GM21528 (cell line): ENCODE data around the gene TMOD3.
"Not testable (repeated sequence)": the region's sequence is repeated elsewhere in the genome, so short reads cannot be mapped to it uniquely, and the experiment has no call there.

Experiments used
- ATAC-seq: cut with Tn5 transposase; IDR thresholded peaks from one replicate; pipeline ENCODE4 v1.9.1; 2021; ENCODE audit warnings: mild to moderate bottlenecking, moderate library complexity; ENCODE audit not compliant: unreplicated experiment, low FRiP score

The TMOD3 gene

GRCh38 chr15:51861557-51862359 lies 32.3 kb downstream of the TMOD3 start:
- no peak for ATAC-seq

GRCh38 chr15:51863131-51863530 lies 33.7 kb downstream of the TMOD3 start:
- no peak for ATAC-seq

- ATAC-seq: no peak
Observed at GRCh38 chr15:51864408-51865056, 35.1 kb downstream of the TMOD3 start.

- ATAC-seq: no peak
Observed at GRCh38 chr15:51865317-51865716, 35.9 kb downstream of the TMOD3 start.

- no peak for ATAC-seq
Observed at GRCh38 chr15:51866161-51866560, 36.7 kb downstream of the TMOD3 start.

- no peak for ATAC-seq
Observed at GRCh38 chr15:51866751-51867150, 37.3 kb downstream of the TMOD3 start.

- ATAC-seq: no peak
Observed at GRCh38 chr15:51869060-51869421, 39.6 kb downstream of the TMOD3 start.

GRCh38 chr15:51870774-51871173 lies 41.3 kb downstream of the TMOD3 start:
- ATAC-seq: no peak

GRCh38 chr15:51874751-51875644 lies 45.5 kb downstream of the TMOD3 start:
- no peak for ATAC-seq

GRCh38 chr15:51876169-51876568 lies 46.7 kb downstream of the TMOD3 start:
- ATAC-seq: no peak

GRCh38 chr15:51878446-51879386 lies 49.3 kb downstream of the TMOD3 start:
- no peak for ATAC-seq

- no peak for ATAC-seq
Observed at GRCh38 chr15:51879555-51879954, 50.1 kb downstream of the TMOD3 start.

- ATAC-seq: no peak
Observed at GRCh38 chr15:51883271-51883837, 53.9 kb downstream of the TMOD3 start.

- no peak for ATAC-seq
Observed at GRCh38 chr15:51884041-51884440, 54.6 kb downstream of the TMOD3 start.

GRCh38 chr15:51884517-51885236 lies 55.2 kb downstream of the TMOD3 start:
- ATAC-seq: no peak

- ATAC-seq: not testable (repeated sequence)
Observed at GRCh38 chr15:51885758-51886157, 56.3 kb downstream of the TMOD3 start.

GRCh38 chr15:51887887-51888592 lies 58.6 kb downstream of the TMOD3 start:
- ATAC-seq: no peak

GRCh38 chr15:51888593-51889195 lies 59.2 kb downstream of the TMOD3 start:
- ATAC-seq: no peak
